Panc1 (cell line): ENCODE measurements around the gene FRYL.

Experiments
- TF ChIP-seq, protein P1 (sequence below): fragments of 450-650 bp; IDR thresholded peaks from 2 replicates; pipeline ENCODE4 v1.5.1; 2017; ENCODE audit warnings: mild to moderate bottlenecking
- TF ChIP-seq, protein P2 (sequence below), 2 experiments: IDR thresholded peaks; 2 replicates each; pipeline ENCODE4 v1.6.1; 2011 to 2012; ENCODE audit warnings: low read depth in 2 of 2, control low read depth in 1 of 2, low read length in 1 of 2, mild to moderate bottlenecking in 1 of 2, moderate library complexity in 1 of 2; ENCODE audit not compliant: insufficient read depth in 1 of 2

DNA sequence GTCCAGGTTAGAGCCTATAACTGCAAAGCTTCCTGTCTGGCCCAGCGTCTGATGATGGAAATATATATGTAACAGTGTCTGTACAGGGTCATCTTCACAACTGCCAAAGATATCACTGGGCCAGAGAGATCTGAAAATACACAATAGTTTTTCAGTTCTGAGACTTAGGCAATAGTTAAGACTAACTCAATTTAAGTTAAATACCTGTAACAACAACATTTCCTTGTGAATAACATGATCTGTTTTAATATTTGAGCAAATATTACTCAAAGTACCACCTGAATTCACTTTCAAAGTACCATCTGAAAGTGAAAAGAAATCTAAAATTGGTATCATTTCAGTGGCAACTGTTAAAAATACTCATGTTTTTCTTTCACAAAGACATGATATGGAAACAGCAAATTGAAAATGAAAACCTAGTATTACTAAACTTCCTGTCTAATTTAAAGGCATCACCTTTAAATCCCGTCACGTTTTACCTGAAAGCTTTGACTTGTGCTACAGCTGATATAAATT is 280.5 kb downstream of the FRYL start:
- TF ChIP-seq, protein P1, sequence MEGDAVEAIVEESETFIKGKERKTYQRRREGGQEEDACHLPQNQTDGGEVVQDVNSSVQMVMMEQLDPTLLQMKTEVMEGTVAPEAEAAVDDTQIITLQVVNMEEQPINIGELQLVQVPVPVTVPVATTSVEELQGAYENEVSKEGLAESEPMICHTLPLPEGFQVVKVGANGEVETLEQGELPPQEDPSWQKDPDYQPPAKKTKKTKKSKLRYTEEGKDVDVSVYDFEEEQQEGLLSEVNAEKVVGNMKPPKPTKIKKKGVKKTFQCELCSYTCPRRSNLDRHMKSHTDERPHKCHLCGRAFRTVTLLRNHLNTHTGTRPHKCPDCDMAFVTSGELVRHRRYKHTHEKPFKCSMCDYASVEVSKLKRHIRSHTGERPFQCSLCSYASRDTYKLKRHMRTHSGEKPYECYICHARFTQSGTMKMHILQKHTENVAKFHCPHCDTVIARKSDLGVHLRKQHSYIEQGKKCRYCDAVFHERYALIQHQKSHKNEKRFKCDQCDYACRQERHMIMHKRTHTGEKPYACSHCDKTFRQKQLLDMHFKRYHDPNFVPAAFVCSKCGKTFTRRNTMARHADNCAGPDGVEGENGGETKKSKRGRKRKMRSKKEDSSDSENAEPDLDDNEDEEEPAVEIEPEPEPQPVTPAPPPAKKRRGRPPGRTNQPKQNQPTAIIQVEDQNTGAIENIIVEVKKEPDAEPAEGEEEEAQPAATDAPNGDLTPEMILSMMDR = no peak
- TF ChIP-seq, protein P2, sequence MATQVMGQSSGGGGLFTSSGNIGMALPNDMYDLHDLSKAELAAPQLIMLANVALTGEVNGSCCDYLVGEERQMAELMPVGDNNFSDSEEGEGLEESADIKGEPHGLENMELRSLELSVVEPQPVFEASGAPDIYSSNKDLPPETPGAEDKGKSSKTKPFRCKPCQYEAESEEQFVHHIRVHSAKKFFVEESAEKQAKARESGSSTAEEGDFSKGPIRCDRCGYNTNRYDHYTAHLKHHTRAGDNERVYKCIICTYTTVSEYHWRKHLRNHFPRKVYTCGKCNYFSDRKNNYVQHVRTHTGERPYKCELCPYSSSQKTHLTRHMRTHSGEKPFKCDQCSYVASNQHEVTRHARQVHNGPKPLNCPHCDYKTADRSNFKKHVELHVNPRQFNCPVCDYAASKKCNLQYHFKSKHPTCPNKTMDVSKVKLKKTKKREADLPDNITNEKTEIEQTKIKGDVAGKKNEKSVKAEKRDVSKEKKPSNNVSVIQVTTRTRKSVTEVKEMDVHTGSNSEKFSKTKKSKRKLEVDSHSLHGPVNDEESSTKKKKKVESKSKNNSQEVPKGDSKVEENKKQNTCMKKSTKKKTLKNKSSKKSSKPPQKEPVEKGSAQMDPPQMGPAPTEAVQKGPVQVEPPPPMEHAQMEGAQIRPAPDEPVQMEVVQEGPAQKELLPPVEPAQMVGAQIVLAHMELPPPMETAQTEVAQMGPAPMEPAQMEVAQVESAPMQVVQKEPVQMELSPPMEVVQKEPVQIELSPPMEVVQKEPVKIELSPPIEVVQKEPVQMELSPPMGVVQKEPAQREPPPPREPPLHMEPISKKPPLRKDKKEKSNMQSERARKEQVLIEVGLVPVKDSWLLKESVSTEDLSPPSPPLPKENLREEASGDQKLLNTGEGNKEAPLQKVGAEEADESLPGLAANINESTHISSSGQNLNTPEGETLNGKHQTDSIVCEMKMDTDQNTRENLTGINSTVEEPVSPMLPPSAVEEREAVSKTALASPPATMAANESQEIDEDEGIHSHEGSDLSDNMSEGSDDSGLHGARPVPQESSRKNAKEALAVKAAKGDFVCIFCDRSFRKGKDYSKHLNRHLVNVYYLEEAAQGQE (IDR thresholded peaks at IDR 0.05; ENCODE audit: insufficient read depth in 1 of 2, low read depth in 2 of 2, low read length in 1 of 2) = no peak
